ENCODE results near the gene FAM180A. TPM values are rescaled to one million over a fixed set of nuclear protein-coding genes. Genes with fewer than 3 reads are reported as not detected.

Gene FAM180A
- total and polyA plus RNA-seq, 2 experiments from 2014 or later, result not detected

DNA sequence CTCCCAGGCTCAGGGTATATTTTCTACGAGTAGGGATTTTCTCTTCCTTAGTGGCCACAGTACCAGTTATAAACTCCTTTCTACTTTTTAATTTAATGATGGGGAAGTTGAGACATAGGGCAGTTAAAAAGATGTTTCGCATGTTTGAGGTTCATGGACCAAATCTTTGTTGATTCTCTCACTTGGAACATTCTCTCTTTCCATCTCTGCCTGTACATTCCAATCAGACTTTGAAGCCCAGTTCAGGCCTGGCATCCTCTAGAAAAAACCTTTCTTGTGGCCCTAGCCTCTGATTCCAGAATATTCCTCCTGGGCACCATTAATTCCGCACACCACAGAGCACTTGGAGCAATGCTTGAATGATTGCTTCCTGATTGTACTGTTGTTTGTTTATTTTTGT is 39.1 kb downstream of the FAM180A start:
- H3K27me3 ChIP-seq, result no peaks in the 10 kb centered on the region
- DNase-seq (ENCODE audit: low read depth in 1 of 2, low spot score in 1 of 2), result no peak

DNA sequence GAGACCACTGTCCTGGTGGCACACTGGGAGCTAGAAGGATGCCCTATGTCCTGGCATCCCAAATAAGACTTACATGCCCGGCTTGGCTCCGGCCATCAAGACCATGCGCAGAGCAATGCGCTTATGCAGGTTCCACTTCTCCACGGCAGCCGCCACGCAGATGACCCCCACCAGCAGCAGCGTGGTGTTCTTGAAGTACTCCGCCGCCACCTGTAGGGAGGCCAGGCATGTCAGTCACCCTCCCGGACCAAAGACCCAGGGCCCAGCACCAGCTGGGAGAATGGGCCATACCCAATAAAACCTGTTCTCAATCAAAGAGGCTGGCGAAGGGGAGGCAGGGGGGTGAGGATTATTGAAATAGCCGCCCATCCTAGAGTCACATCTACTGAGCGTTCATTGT is 40.6 kb downstream of the FAM180A start:
- Histone ChIP-seq H3K36me3 (no peaks in the 10 kb centered on the region), H3K27ac (no peak overlapping the region), H3K4me1 (ENCODE audit: low read depth) (no peaks in the 10 kb centered on the region), H3K27me3 (no peaks in the 10 kb centered on the region), H3K9me3 (ENCODE audit: low read depth) (no peaks in the 10 kb centered on the region), H3K4me3 (no peak overlapping the region)
- DNase-seq (ENCODE audit: low read depth in 1 of 2, low spot score in 1 of 2), result no peak
- TF ChIP-seq, protein P1, sequence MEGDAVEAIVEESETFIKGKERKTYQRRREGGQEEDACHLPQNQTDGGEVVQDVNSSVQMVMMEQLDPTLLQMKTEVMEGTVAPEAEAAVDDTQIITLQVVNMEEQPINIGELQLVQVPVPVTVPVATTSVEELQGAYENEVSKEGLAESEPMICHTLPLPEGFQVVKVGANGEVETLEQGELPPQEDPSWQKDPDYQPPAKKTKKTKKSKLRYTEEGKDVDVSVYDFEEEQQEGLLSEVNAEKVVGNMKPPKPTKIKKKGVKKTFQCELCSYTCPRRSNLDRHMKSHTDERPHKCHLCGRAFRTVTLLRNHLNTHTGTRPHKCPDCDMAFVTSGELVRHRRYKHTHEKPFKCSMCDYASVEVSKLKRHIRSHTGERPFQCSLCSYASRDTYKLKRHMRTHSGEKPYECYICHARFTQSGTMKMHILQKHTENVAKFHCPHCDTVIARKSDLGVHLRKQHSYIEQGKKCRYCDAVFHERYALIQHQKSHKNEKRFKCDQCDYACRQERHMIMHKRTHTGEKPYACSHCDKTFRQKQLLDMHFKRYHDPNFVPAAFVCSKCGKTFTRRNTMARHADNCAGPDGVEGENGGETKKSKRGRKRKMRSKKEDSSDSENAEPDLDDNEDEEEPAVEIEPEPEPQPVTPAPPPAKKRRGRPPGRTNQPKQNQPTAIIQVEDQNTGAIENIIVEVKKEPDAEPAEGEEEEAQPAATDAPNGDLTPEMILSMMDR (IDR thresholded peaks at IDR 0.05; ENCODE audit: low read depth, low read length), result no peak

More for the DNA sequence above, 39.1 kb downstream of the FAM180A start:
- Histone ChIP-seq H3K9me3 (ENCODE audit: low read depth) (no peaks in the 10 kb centered on the region), H3K27ac (no peak overlapping the region), H3K4me1 (ENCODE audit: low read depth) (no peaks in the 10 kb centered on the region), H3K36me3 (no peaks in the 10 kb centered on the region), H3K4me3 (no peak overlapping the region)
- TF ChIP-seq, protein P1 (IDR thresholded peaks at IDR 0.05; ENCODE audit: low read depth, low read length), result no peak

DNA sequence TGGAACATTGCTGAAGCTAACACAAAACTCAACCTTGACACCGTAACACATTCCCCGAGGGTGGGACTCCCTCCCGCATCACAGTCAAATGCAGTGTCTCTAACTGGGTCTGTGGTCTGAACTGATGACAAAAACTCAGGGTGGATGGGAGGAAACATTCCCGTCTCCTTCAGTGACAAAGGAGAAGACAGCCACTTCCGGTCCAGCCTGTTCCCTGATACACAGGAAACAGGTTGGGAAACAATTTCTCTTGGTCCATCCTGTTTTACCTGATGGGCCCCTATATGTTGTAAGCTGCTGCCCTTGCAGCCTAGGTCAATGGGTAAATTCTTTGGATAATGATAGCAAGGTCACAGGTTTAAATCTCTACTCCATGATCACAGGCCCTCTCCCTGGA is 41.0 kb downstream of the FAM180A start:
- TF ChIP-seq, protein P1 (IDR thresholded peaks at IDR 0.05; ENCODE audit: low read depth, low read length), result no peak

DNA sequence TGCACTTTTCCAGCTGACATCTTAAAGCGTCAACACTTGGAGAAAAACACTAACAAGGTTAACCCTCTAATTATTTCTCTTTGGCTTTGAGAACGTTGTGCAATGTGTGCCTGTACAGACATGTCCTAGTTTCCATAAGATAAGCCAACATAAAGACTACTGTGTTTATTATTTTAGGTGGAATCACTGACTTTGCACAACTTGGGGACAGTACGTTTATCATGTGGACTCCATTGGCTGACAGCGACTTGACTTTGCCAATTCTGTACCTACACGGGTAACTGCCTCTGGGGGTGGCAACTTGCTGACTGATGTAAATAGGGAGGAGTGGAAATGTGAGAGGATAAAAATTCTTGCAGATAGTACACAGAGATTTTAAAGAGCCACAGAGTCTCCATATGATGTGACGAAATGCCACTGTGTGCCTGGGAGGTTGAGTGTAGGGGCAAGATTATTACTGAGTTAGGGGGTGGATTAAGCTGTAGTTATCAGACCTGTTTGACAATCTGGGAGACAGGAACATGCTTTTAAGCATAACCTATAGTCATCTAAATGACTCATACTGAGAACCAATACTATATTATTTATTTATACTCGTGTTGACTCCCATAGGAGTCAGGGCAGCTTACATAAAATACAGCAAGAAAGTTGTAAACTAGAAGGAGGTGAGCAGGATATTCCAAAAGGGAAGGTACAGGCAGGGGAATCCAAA is 41.6 kb downstream of the FAM180A start:
- Histone ChIP-seq H3K4me3 (no peak overlapping the region), H3K27me3 (no peaks in the 10 kb centered on the region), H3K36me3 (no peaks in the 10 kb centered on the region), H3K27ac (no peak overlapping the region), H3K9me3 (ENCODE audit: low read depth) (no peaks in the 10 kb centered on the region), H3K4me1 (ENCODE audit: low read depth) (peaks cover under 1% of the 10 kb centered on the region)
- no peak for DNase-seq (ENCODE audit: low read depth in 1 of 2, low spot score in 1 of 2)
- TF ChIP-seq, protein P1 (IDR thresholded peaks at IDR 0.05; ENCODE audit: low read depth, low read length), result no peak

More for the DNA sequence above, 41.0 kb downstream of the FAM180A start:
- no peaks in the 10 kb centered on the region for H3K27me3 ChIP-seq
- H3K4me1 ChIP-seq (ENCODE audit: low read depth), result no peaks in the 10 kb centered on the region
- H3K9me3 ChIP-seq (ENCODE audit: low read depth), result no peaks in the 10 kb centered on the region
- no peak overlapping the region for H3K27ac ChIP-seq
- DNase-seq (ENCODE audit: low read depth in 1 of 2, low spot score in 1 of 2), result no peak
- no peak overlapping the region for H3K4me3 ChIP-seq
- H3K36me3 ChIP-seq, result no peaks in the 10 kb centered on the region

DNA sequence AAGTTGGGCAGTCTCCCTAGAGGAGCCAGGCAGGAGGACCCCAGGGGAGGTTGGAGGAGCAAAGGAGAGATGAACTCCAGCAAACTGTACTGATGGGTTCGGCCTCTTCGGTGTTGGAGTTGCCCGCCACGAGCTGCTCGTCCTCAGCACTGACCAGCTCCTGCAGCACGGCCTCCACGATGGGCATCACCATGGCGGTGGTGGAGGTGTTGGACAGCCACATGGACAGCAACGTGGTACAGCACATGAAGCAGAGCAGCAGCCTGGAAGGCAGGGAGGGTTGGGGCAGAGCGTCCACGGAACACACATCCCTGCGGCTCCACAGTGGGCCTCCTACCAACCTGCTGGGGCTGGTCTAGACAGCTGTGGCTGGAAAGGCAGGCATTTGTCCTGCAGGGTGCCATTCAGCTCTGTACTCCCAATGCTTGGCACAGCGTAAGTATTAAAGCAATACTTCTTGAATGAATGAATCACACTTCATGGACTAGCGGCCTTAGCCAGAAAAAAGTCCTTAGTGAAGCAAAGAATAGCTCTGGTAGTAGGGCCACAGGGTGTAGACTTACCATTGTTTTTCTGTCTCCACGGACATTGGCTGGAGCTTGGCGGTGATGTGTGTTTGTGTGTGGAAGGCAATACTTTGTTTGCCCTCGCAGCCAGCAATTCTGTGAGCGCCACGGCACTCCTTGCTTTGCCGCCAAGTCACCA is 42.4 kb downstream of the FAM180A start:
- no peaks in the 10 kb centered on the region for H3K9me3 ChIP-seq (ENCODE audit: low read depth)
- TF ChIP-seq, protein P1 (IDR thresholded peaks at IDR 0.05; ENCODE audit: low read depth, low read length), result no peak

More for the DNA sequence above, 42.4 kb downstream of the FAM180A start:
- Histone ChIP-seq H3K36me3 (no peaks in the 10 kb centered on the region), H3K4me1 (ENCODE audit: low read depth) (peaks cover 6% of the 10 kb centered on the region), H3K27ac (no peak overlapping the region), H3K27me3 (no peaks in the 10 kb centered on the region), H3K4me3 (no peak overlapping the region)
- DNase-seq (ENCODE audit: low read depth in 1 of 2, low spot score in 1 of 2), result no peak
